GM18873 (cell line): ENCODE data around the gene ABCA1.
"Not testable (repeated sequence)": the region's sequence is repeated elsewhere in the genome, so short reads cannot be mapped to it uniquely, and the experiment has no call there.

Source experiments
- ATAC-seq: cut with Tn5 transposase; IDR thresholded peaks from one replicate; pipeline ENCODE4 v1.9.1; 2021; ENCODE audit warnings: mild to moderate bottlenecking, moderate library complexity, moderate number of reproducible peaks; ENCODE audit not compliant: unreplicated experiment, low FRiP score

ABCA1 gene

GRCh38 chr9:104774831-104775573 lies 153.0 kb downstream of the ABCA1 start:
- peak; percentile 95 for ATAC-seq

DNA sequence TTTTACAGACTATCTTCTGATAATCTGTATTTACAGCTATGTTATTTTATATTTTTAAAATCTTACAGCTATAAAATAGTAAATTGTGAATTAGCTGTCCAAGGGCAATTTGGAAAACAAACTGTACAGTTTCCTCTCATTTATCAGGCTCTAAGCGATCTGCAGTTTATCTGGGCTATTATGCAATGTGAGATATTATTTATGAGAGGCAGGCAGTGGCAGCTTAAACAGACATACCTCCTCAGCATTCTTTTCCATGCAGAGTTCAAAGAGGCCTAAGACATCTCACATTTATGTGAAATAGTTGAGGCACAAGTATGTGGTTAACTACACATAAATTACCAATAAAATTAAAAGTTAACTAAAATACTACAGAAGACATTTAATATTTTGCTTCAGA lies 153.8 kb downstream of the ABCA1 start:
- ATAC-seq: no peak

DNA sequence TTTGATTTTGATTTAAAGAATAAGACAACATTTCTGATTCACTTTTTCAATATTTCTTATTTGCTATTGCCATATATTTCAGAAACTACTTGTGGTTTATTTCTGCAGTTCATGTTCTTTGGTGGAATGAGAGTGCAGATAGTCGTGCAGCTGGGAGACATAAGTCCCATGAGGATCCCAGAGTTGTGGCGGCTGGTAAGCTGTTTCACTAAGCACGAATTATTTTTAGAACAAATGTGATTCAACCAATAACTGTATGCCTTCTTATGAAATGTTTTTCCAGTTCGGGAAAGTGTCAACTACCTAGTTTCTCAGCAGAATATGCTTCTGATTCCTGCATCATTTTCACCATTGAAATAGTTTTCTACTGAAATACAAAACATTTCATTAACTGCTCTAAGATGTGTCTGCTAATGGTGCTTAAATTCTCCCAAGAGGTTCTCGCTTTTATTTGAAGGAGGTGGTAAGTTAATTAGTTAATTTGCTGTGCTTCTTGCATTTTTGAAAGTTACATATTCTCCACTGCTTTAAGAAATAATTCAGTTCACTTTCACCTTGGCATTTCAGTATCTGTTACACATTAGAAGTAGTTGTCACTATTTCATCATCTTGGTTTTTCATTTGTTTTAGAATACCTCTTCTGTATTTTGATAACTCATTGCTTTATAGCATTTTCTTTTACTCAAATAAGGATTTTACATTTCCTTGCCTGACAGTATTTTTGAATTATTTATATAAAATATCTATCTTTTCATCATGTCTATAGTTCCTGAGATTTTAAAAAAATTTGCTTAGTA lies 155.0 kb downstream of the ABCA1 start:
- no peak for ATAC-seq

- no peak for ATAC-seq
Measured at GRCh38 chr9:104769655-104770054, 158.3 kb downstream of the ABCA1 start.

GRCh38 chr9:104769029-104769428 lies 158.9 kb downstream of the ABCA1 start:
- not testable (repeated sequence) for ATAC-seq

- no peak for ATAC-seq
Measured at GRCh38 chr9:104767507-104767906, 160.4 kb downstream of the ABCA1 start.

DNA sequence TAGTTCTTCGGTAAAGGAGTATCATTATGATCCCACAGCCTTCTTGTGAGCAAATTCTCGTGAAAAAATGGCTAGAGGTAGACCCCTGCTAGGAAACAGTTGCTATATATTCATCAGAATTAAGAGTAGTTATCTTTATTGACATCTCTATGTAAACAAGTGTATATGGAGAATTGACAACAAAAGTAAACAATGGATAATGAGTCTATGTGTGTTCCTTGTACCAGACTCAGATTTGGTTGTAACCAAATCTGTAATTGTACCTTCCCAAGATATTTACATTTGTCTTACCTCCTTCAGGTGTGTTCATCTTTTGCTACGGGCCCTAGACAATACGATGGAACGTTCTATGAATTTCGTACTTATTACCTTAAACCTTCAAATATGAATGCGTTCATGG lies 161.9 kb downstream of the ABCA1 start:
- ATAC-seq: no peak

GRCh38 chr9:104765138-104765537 lies 162.8 kb downstream of the ABCA1 start:
- peak; percentile 41 for ATAC-seq

- no peak for ATAC-seq
Measured at GRCh38 chr9:104758974-104759373, 169.0 kb downstream of the ABCA1 start.

GRCh38 chr9:104750185-104750767 lies 177.7 kb downstream of the ABCA1 start:
- peak; percentile 26 for ATAC-seq

DNA sequence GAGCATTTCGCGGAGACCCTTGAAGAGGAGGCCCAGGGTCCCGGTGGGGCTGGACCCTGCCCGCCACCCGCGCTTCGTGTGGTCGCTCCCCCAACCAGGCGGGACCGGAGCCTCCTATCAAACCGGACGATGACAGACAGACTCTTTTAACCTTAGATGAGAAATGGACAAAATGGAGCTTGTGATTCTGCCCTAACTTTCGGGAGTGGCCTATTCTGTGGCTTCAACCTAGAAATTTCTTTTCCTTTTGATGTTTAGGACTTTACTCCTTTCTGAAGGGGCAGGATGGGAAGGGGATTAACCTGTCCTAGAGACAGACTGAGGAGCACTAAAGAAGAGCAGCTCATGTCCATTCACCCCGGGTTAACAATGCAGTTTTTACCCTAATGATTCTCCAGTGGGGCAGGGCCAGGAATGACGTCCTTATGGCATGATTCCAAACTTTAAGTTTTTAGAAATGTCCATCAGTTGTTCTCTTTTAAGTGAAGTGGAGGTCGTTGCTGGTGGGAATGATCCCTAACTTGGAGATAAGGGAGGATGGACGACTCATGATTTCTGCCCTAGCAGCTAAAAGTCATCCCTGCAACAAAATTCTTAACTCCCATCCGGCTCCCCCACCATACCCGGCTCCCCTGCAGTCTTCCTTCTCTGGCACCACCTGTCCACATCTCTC lies 179.5 kb downstream of the ABCA1 start:
- ATAC-seq: peak; percentile 1

- peak; percentile 69 for ATAC-seq
Measured at GRCh38 chr9:104747565-104748358, 180.2 kb downstream of the ABCA1 start, which contains the start of gene NIPSNAP3A. NIPSNAP3A (plus strand) TSS chr9:104747683; CDS start chr9:104747793, 110 bp downstream.

DNA sequence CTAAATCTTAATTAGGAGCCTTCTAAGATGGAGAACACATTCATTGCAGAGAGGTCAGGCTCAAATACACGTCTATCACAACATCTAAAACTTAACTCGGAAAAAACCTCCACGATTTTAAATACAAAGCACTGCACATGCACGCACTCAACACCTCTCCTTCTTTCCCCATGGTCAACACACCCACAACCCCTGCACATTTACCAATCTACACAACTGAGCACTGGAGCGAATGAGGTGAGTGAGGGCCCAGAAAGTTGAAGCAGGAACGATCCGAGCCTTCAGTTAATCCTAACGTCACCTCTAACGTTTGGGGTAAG lies 180.8 kb downstream of the ABCA1 start:
- ATAC-seq: no peak

- no peak for ATAC-seq
Measured at GRCh38 chr9:104746798-104747197, 181.2 kb downstream of the ABCA1 start.

DNA sequence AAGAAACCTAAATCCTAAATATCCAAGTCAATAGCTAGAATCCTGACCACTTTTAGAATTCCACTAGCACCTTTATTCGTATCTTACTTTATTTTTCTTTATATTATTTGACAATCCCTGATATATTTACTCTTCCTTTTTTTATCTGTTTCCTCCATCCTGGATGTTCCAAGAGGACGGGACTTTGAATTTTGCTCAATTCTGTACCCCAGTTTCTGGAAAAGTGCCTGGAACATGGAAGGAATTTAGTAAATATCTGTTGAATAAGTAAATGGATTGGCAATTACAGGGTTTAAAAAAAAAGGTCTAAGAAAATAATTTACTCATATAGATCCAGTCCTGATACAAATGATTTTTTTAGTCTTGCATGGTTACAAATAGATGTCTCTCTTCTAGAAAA lies 181.7 kb downstream of the ABCA1 start:
- ATAC-seq: no peak

- ATAC-seq: no peak
Measured at GRCh38 chr9:104745852-104746251, 182.1 kb downstream of the ABCA1 start.

GRCh38 chr9:104743376-104743985 lies 184.5 kb downstream of the ABCA1 start:
- ATAC-seq: peak; percentile 65

- no peak for ATAC-seq
Measured at GRCh38 chr9:104740621-104741020, 187.3 kb downstream of the ABCA1 start.

GRCh38 chr9:104738452-104738851 lies 189.5 kb downstream of the ABCA1 start:
- no peak for ATAC-seq
